ENCODE measurements around the gene RRP1B.

RRP1B gene

DNA sequence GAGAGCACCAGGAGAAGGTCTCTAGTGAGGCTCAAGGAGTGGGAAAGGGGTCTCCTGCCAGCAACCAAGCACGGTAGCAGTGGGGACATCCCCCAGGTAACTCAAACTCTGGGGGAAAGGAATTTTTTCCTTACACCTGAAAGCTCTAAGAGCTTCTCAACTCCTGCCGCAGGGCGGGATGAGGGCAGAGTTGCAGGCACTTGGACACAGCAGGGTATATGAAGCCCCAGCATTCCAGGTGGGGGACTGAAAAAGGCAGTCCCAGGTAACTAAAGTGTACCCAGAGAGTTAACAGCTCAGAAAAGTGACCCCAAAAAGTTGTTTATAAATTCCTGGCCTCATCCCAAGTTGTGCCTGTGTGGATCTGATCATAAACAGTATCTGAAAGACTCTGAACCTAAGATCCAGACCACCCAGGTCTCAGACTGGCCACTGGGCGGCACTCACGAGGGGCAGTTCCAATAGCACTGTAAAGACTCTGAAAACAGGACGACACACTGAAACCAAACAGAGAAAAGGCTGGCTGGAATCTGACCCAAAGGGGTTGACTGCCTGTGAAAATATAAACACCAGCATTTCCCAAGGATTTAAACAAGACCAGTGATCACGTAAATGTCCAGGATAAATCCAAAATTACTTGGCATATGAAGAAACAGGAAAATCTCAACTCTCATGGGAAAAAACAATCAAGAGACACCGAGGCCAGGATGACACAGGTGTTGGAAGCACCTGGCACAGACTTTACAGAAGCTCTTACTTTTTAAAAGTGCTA is 47.6 kb upstream of the RRP1B start:
- TF ChIP-seq TOX (CRISPR knock-in tag; IDR thresholded peaks at IDR 0.05; ENCODE audit: borderline replicate concordance) (no peak), ZFP30 (CRISPR knock-in tag; IDR thresholded peaks at IDR 0.05) (no peak), CREB5 (CRISPR knock-in tag; IDR thresholded peaks at IDR 0.05; ENCODE audit: low read depth) (no peak), TCF4 (CRISPR knock-in tag; IDR thresholded peaks at IDR 0.05; ENCODE audit: borderline replicate concordance) (no peak), ARNTL (CRISPR knock-in tag; IDR thresholded peaks at IDR 0.05; ENCODE audit: borderline replicate concordance, low read depth) (no peak), SNAI2 (CRISPR knock-in tag; IDR thresholded peaks at IDR 0.05) (no peak), ZNF8 (CRISPR knock-in tag; IDR thresholded peaks at IDR 0.05) (no peak), ISL1 (CRISPR knock-in tag; IDR thresholded peaks at IDR 0.05) (no peak), OSR1 (CRISPR knock-in tag; IDR thresholded peaks at IDR 0.05) (no peak), RARB (CRISPR knock-in tag; IDR thresholded peaks at IDR 0.05) (no peak), GLIS3 (CRISPR knock-in tag; IDR thresholded peaks at IDR 0.05) (no peak), ZC3H10 (CRISPR knock-in tag; IDR thresholded peaks at IDR 0.05) (no peak), CSDC2 (CRISPR knock-in tag; IDR thresholded peaks at IDR 0.05) (no peak), ZNF565 (CRISPR knock-in tag; conservative IDR thresholded peaks at IDR 0.05; ENCODE audit: low read depth) (no peak), ESRRG (CRISPR knock-in tag; IDR thresholded peaks at IDR 0.05) (no peak), ZFP3 (CRISPR knock-in tag; IDR thresholded peaks at IDR 0.05) (no peak), PPARA (CRISPR knock-in tag; IDR thresholded peaks at IDR 0.05; ENCODE audit: borderline replicate concordance) (no peak)
- TF ChIP-seq, protein P1, sequence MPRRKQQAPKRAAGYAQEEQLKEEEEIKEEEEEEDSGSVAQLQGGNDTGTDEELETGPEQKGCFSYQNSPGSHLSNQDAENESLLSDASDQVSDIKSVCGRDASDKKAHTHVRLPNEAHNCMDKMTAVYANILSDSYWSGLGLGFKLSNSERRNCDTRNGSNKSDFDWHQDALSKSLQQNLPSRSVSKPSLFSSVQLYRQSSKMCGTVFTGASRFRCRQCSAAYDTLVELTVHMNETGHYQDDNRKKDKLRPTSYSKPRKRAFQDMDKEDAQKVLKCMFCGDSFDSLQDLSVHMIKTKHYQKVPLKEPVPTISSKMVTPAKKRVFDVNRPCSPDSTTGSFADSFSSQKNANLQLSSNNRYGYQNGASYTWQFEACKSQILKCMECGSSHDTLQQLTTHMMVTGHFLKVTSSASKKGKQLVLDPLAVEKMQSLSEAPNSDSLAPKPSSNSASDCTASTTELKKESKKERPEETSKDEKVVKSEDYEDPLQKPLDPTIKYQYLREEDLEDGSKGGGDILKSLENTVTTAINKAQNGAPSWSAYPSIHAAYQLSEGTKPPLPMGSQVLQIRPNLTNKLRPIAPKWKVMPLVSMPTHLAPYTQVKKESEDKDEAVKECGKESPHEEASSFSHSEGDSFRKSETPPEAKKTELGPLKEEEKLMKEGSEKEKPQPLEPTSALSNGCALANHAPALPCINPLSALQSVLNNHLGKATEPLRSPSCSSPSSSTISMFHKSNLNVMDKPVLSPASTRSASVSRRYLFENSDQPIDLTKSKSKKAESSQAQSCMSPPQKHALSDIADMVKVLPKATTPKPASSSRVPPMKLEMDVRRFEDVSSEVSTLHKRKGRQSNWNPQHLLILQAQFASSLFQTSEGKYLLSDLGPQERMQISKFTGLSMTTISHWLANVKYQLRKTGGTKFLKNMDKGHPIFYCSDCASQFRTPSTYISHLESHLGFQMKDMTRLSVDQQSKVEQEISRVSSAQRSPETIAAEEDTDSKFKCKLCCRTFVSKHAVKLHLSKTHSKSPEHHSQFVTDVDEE (CRISPR knock-in tag; IDR thresholded peaks at IDR 0.05), result no peak
- TF ChIP-seq, protein P2, sequence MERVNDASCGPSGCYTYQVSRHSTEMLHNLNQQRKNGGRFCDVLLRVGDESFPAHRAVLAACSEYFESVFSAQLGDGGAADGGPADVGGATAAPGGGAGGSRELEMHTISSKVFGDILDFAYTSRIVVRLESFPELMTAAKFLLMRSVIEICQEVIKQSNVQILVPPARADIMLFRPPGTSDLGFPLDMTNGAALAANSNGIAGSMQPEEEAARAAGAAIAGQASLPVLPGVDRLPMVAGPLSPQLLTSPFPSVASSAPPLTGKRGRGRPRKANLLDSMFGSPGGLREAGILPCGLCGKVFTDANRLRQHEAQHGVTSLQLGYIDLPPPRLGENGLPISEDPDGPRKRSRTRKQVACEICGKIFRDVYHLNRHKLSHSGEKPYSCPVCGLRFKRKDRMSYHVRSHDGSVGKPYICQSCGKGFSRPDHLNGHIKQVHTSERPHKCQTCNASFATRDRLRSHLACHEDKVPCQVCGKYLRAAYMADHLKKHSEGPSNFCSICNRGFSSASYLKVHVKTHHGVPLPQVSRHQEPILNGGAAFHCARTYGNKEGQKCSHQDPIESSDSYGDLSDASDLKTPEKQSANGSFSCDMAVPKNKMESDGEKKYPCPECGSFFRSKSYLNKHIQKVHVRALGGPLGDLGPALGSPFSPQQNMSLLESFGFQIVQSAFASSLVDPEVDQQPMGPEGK (CRISPR knock-in tag; IDR thresholded peaks at IDR 0.05; ENCODE audit: borderline replicate concordance), result no peak
- TF ChIP-seq, protein P3, sequence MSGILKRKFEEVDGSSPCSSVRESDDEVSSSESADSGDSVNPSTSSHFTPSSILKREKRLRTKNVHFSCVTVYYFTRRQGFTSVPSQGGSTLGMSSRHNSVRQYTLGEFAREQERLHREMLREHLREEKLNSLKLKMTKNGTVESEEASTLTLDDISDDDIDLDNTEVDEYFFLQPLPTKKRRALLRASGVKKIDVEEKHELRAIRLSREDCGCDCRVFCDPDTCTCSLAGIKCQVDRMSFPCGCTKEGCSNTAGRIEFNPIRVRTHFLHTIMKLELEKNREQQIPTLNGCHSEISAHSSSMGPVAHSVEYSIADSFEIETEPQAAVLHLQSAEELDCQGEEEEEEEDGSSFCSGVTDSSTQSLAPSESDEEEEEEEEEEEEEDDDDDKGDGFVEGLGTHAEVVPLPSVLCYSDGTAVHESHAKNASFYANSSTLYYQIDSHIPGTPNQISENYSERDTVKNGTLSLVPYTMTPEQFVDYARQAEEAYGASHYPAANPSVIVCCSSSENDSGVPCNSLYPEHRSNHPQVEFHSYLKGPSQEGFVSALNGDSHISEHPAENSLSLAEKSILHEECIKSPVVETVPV (CRISPR knock-in tag; IDR thresholded peaks at IDR 0.05), result no peak
- peak; percentile 95 for ATAC-seq

DNA sequence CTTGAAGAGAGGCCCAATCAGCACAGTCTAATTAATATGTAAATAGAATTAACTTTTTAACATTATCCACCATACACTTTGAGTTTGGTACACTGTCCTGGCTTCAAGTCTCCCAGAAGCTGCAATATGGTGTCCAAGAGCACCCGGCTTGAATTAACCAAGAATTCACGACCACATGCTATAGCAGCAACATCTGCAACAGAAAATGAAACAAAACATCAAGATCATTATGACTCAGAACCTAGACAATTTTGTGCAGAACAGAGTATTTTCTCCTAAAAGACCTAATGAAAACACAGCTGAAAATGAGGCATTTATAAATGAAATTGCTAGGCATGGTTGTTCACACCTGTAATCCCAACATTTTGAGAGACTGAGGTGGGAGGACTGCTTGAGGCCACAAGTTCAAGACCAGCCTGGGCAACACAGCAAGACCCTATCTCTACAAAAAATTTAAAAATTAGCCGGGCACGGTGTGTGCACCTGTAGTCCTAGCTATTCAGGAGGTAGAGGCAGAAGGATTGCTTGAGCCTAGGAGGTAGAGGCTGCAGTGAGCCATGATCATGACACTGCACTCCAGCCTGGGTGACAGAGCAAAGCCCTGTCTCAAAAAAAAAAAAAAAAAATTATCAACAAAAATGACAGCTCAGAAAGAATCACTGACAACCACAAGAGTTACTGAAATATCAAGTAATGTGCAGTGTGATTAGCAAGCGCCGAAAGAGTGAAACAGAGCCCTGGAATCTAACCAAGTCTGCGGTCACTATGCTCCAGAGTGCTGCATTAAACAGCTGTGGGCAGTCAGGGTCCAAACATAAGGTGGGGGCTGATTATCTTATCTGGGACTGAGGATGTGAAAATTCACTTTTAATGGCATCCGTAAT is 45.4 kb upstream of the RRP1B start:
- TF ChIP-seq, protein P2 (CRISPR knock-in tag; IDR thresholded peaks at IDR 0.05; ENCODE audit: borderline replicate concordance), result no peak
- ATAC-seq, result no peak

Data from SK-N-SH treated with all-trans-retinoic acid at 6 μM for 48 hours (cell line).